CD14-positive monocyte (primary cell): ENCODE data around the gene TEX13C. TPM values are rescaled to one million over a fixed set of nuclear protein-coding genes. Genes with fewer than 3 reads are reported as not detected.

ENCODE experiments used
- DNase-seq, 3 donors: peaks; one replicate each; pipeline ENCODE4 v3.0.0-alpha.2; 2011 to 2022
- H2AFZ ChIP-seq: 2 replicates; pipeline ENCODE4 v1.6.0; 2012; ENCODE audit warnings: mild to moderate bottlenecking, low read depth, low read length, inconsistent platforms; ENCODE audit not compliant: insufficient read depth, poor library complexity, severe bottlenecking
- H3K27ac ChIP-seq, 2 donors: 1 replicate in 1 of 2; 2 replicates in 1 of 2; pipeline ENCODE4 v1.5.1; 2012 to 2013; ENCODE audit warnings: low read length in 2 of 2, control low read depth in 1 of 2, inconsistent platforms in 1 of 2, low read depth in 1 of 2, mild to moderate bottlenecking in 1 of 2
- H3K27me3 ChIP-seq, 2 donors: one replicate each; pipeline versions ENCODE4 v1.6.0 to v1.6.1; 2011 to 2013; ENCODE audit warnings: low read length in 2 of 2; ENCODE audit not compliant: control insufficient read depth in 2 of 2, insufficient read depth in 2 of 2
- H3K36me3 ChIP-seq, 2 donors: replicated peaks in 1 of 2; 1 replicate in 1 of 2; 2 replicates in 1 of 2; pipeline versions ENCODE4 v1.5.1 to v1.6.1; 2012 to 2013; ENCODE audit warnings: low read length in 2 of 2, control low read depth in 1 of 2, inconsistent platforms in 1 of 2, mild to moderate bottlenecking in 1 of 2; ENCODE audit not compliant: insufficient read depth in 2 of 2, control insufficient read depth in 1 of 2
- H3K4me1 ChIP-seq, 2 donors: 1 replicate in 1 of 2; 2 replicates in 1 of 2; pipeline versions ENCODE4 v1.5.1 to v1.6.1; 2012 to 2013; ENCODE audit warnings: low read length in 2 of 2, control low read depth in 1 of 2, inconsistent platforms in 1 of 2, mild to moderate bottlenecking in 1 of 2, moderate library complexity in 1 of 2; ENCODE audit not compliant: insufficient read depth in 2 of 2, control insufficient read depth in 1 of 2
- H3K4me2 ChIP-seq: replicated peaks from 2 replicates; pipeline ENCODE3; 2012; ENCODE audit warnings: low read length, moderate library complexity, mild to moderate bottlenecking; ENCODE audit not compliant: poor library complexity, severe bottlenecking; ENCODE audit errors: extremely low read depth
- H3K4me3 ChIP-seq, 3 experiments: fragments of 200-600 bp in 1 of 3; sonication (generic) in 1 of 3; replicated peaks in 1 of 3; 1 replicate in 2 of 3; 2 replicates in 1 of 3; pipeline ENCODE4 v1.5.1; 2011 to 2013; ENCODE audit warnings: low read length in 3 of 3, mild to moderate bottlenecking in 3 of 3, control low read depth in 2 of 3, low read depth in 2 of 3, inconsistent platforms in 1 of 3, moderate library complexity in 1 of 3
- H3K79me2 ChIP-seq: 2 replicates; pipeline ENCODE4 v1.6.0; 2012; ENCODE audit warnings: mild to moderate bottlenecking, control low read depth, inconsistent platforms, low read length, moderate library complexity; ENCODE audit not compliant: insufficient read depth
- H3K9ac ChIP-seq: 2 replicates; pipeline ENCODE4 v1.6.0; 2017; ENCODE audit warnings: low read length, mild to moderate bottlenecking; ENCODE audit not compliant: insufficient read depth, poor library complexity, severe bottlenecking
- H3K9me3 ChIP-seq, 2 donors: replicated peaks in 1 of 2; 1 replicate in 1 of 2; 2 replicates in 1 of 2; pipeline versions ENCODE4 v1.5.1 to v1.6.1; 2012 to 2013; ENCODE audit warnings: low read length in 2 of 2, control low read depth in 1 of 2; ENCODE audit not compliant: control insufficient read depth in 1 of 2, insufficient read depth in 1 of 2
- H4K20me1 ChIP-seq: 2 replicates; pipeline ENCODE4 v1.6.0; 2012; ENCODE audit warnings: mild to moderate bottlenecking, low read length, control low read depth, moderate library complexity; ENCODE audit not compliant: insufficient read depth
- H3K27ac Mint-ChIP-seq, 7 donors: one replicate each; pipeline ENCODE4 v1.8.0; 2020; ENCODE audit warnings: mild to moderate bottlenecking in 7 of 7, mixed read lengths in 7 of 7, moderate library complexity in 6 of 7, inconsistent platforms in 2 of 7
- H3K27me3 Mint-ChIP-seq, 3 donors: one replicate each; pipeline ENCODE4 v1.8.0; 2021 to 2022; ENCODE audit warnings: low read depth in 3 of 3, mild to moderate bottlenecking in 3 of 3, mixed read lengths in 3 of 3, moderate library complexity in 3 of 3, inconsistent platforms in 1 of 3
- H3K36me3 Mint-ChIP-seq, 2 donors: one replicate each; pipeline ENCODE4 v1.8.0; 2020; ENCODE audit warnings: mixed read lengths in 2 of 2, inconsistent platforms in 1 of 2, mild to moderate bottlenecking in 1 of 2
- H3K4me1 Mint-ChIP-seq: one replicate; pipeline ENCODE4 v1.8.0; 2020; ENCODE audit warnings: mild to moderate bottlenecking, mixed read lengths
- H3K4me3 Mint-ChIP-seq, 2 donors: one replicate each; pipeline ENCODE4 v1.8.0; 2020; ENCODE audit warnings: mild to moderate bottlenecking in 2 of 2, mixed read lengths in 2 of 2, moderate library complexity in 1 of 2
- H3K9me3 Mint-ChIP-seq, 7 donors: one replicate each; pipeline ENCODE4 v1.8.0; 2020 to 2022; ENCODE audit warnings: mixed read lengths in 7 of 7, mild to moderate bottlenecking in 6 of 7, moderate library complexity in 6 of 7, inconsistent platforms in 2 of 7
- CTCF ChIP-seq: fragments of 200-600 bp; IDR thresholded peaks from one replicate; pipeline ENCODE4 v1.8.0; 2022; ENCODE audit warnings: antibody characterized with exemption, mild to moderate bottlenecking
- WGBS: methylation state at CpG from one replicate; pipeline ENCODE4 v1.1.5; 2013; ENCODE audit warnings: missing lambda C conversion rate; ENCODE audit not compliant: insufficient coverage; 5-methylcytosine and 5-hydroxymethylcytosine counted together
- intact Hi-C, 2 donors: fragments of 100-400 bp; cut with micrococcal nuclease; formaldehyde crosslinking; loops; one replicate each; pipeline versions ENCODE4 v1.15.0 to v1.15.1; 2023
- polyA plus RNA-seq, 3 donors: library from polyadenylated mRNA; depleted of rRNA in 1 of 3; unstranded in 2 of 3; stranded (reverse) in 1 of 3; fragments of 300-500 nt in 2 of 3; fragments of >200 nt in 1 of 3; fragmentation: Illumina TruSeq in 2 of 3; gene quantifications; 1 replicate in 2 of 3; 2 replicates in 1 of 3; pipeline ENCODE4 v1.2.3, GENCODE V29; 2012 to 2021

TEX13C gene
- polyA plus RNA-seq, 3 donors, result not detected

- Histone ChIP-seq H3K79me2 (no peaks in the 10 kb centered on the region), H2AFZ (no peak overlapping the region), H3K9me3 (peaks cover 2 to 5% of the 10 kb centered on the region in 2 donors), H3K4me1 (no peaks in the 10 kb centered on the region), H3K27ac (no peak overlapping the region), H3K4me3 (no peak overlapping the region), H4K20me1 (no peaks in the 10 kb centered on the region), H3K36me3 (no peaks in the 10 kb centered on the region), H3K27me3 (no peaks in the 10 kb centered on the region), H3K4me2 (no peak overlapping the region), H3K9ac (no peak overlapping the region)
- DNase-seq, result no peak
- no peaks in the 10 kb centered on the region for H3K4me1 Mint-ChIP-seq
- H3K27me3 Mint-ChIP-seq, result peaks cover 0 to under 1% (median 0%) of the 10 kb centered on the region in 3 donors
- no peak overlapping the region for H3K27ac Mint-ChIP-seq
- no peaks in the 10 kb centered on the region for H3K36me3 Mint-ChIP-seq
- 92% methylated on average over 2 of the region's 4 CpGs for WGBS
- peaks cover 0 to 13% (median 2%) of the 10 kb centered on the region in 7 donors for H3K9me3 Mint-ChIP-seq
- H3K4me3 Mint-ChIP-seq, result no peak overlapping the region
- intact Hi-C loops, result no loop called here
- no peak for TF ChIP-seq CTCF
Observed at GRCh38 chrX:125340490-125340889, 20.8 kb downstream of the TEX13C start.

- peaks cover 0 to 3% (median 0%) of the 10 kb centered on the region in 3 donors for H3K27me3 Mint-ChIP-seq
- no peaks in the 10 kb centered on the region for H3K9me3 ChIP-seq
- no peaks in the 10 kb centered on the region for H3K4me1 ChIP-seq
- no peak overlapping the region for H2AFZ ChIP-seq
- intact Hi-C loops, result no loop called here
- no peaks in the 10 kb centered on the region for H3K79me2 ChIP-seq
- DNase-seq, result no peak
- no CpG with 5 or more reads among the region's 1 CpG for WGBS
- H3K27ac ChIP-seq, result no peak overlapping the region
- H3K36me3 Mint-ChIP-seq, result no peaks in the 10 kb centered on the region
- H3K4me3 Mint-ChIP-seq, result no peak overlapping the region
- no peaks in the 10 kb centered on the region for H3K4me1 Mint-ChIP-seq
- H3K4me3 ChIP-seq, result no peak overlapping the region
- no peak overlapping the region for H3K9ac ChIP-seq
- H3K36me3 ChIP-seq, result no peaks in the 10 kb centered on the region
- no peaks in the 10 kb centered on the region for H4K20me1 ChIP-seq
- H3K4me2 ChIP-seq, result no peak overlapping the region
- peak overlapping the region in 1 of 7 donors; percentile 15 for H3K27ac Mint-ChIP-seq
- H3K9me3 Mint-ChIP-seq, result peaks cover 0 to 9% (median 3%) of the 10 kb centered on the region in 7 donors
- H3K27me3 ChIP-seq, result no peaks in the 10 kb centered on the region
- no peak for TF ChIP-seq CTCF
Observed at GRCh38 chrX:125374169-125374568, 54.5 kb downstream of the TEX13C start.
